Amniotic epithelial cell (primary cell): ENCODE results near the gene TIGD6.
A peak's percentile ranks its signal among the peaks of the same experiment; 100 is the strongest.

Experiments
- DNase-seq: peaks from one replicate; pipeline ENCODE4 v3.0.0-alpha.2; 2010; ENCODE audit warnings: low read depth

The TIGD6 gene

GRCh38 chr5:150016537-150016936 is 16.1 kb upstream of the TIGD6 start:
- DNase-seq, result no peak

DNA sequence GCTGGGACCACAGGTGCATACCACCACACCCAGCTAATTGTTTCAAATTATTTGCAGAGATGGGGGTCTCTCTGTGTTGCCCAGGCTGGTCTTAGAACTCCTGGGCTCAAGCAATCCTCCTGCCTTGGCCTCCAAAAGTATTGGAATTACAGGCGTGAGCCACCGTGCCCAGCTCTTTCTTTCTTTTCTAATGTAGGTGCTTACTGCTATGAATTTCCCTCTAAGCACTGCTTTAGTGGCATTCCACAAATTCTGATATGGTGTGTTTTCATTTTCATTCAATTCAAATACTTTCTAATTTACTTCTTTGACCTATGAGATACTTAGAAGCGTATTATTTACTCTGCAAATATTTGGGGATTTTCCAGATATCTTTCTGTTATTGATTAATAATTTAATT is 15.0 kb upstream of the TIGD6 start:
- DNase-seq, result no peak

- no peak for DNase-seq
These were observed 14.0 kb upstream of the TIGD6 start for GRCh38 chr5:150014456-150014855.

DNA sequence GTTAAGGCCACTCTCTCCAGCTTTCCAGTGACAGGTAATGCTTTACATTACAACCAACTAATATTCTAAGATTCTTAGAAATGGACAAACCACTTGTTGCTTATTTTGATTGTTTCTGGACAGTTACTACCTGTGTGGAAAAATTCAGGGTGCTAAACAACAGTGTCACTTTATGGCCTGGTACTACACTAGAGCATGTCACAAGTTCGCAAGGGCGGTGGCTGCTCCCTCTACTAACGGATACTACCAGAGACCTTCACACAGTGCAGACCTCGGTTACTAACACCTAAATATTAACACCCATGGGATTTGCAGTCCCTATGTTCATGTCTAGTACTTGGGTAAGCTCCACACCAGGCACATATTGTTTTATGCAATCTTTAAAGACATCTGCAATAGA is 13.5 kb upstream of the TIGD6 start:
- DNase-seq, result no peak

DNA sequence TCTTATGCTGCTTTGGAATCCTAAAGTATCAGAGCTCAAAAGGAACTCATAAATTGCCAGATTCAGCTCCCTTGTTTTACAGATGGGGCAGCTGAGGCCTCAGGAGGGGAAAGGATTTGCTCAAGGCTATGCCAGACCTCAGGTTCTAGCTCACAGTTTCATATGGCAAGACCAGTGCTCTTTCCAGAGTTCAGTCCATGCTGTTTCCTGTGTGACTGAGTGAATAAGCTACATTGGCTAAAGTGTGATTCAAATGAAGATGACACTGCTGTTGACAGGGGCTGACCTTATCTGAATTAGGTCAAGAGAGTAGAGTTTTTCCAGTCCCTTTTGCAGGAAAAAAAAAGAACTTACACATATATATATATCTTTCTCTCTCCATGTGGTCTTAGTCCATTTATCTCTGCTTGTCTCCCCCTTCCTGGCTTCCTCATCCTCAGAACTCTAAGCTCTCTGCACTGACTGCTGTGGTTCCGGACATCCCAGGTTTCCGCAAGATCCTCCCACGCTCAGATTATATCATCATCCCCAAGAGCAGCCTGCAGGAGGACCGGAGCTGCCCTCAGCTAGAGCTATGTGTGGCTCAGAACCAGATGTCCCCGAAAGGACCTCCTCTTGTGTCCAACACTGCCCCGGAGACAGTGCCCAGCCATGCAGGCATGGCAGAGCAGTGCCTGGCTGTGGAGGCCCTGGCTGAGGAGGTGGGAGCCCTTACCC is 9.4 kb upstream of the TIGD6 start:
- peak; percentile 77 for DNase-seq

- DNase-seq, result no peak
These were observed 6.6 kb upstream of the TIGD6 start for GRCh38 chr5:150007050-150007449.

- no peak for DNase-seq
These were observed 5.9 kb upstream of the TIGD6 start for GRCh38 chr5:150006318-150006717.

- DNase-seq, result peak; percentile 80
These were observed 1.4 kb upstream of the TIGD6 start for GRCh38 chr5:150001660-150002486.

DNA sequence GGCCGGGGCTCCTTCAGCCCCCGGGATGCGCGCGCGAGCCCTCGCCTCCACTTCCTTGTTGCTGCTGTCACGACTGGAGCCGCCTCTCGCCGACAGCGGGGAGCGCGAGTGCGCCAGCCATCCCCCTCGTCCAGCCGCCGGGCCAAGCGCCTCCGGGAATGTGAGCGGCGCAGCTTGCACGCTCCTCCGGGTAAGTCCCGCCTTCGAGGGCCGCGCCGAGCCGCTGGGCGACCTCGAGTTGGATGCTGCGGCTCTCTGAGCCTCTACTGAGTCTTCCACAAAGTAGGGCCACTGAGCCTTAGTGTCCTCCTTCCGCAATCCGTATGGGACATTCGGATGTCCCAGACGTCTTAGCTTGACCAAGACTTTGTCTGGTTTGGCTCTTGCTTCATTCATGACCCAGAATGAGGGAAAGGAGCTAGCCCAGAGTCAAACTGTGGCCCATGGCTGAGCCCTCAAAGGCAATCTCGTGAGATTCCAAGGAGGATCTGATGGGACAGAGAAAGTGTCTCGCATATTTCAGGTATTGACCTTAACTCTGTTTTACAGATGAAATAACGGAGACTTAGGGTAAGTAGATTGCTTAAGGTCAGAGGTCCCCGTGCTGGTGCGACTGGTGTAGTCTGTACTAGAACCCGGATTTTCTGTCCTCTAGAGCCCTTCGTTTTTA is 671 bp upstream of the TIGD6 start:
- DNase-seq, result peak; percentile 31

GRCh38 chr5:149999866-150000255 is 593 bp downstream of the TIGD6 start:
- no peak for DNase-seq

- DNase-seq, result peak; percentile 26
These were observed 1.1 kb downstream of the TIGD6 start for GRCh38 chr5:149999359-149999758.

- no peak for DNase-seq
These were observed 2.2 kb downstream of the TIGD6 start for GRCh38 chr5:149998281-149998680.

- no peak for DNase-seq
These were observed 4.1 kb downstream of the TIGD6 start for GRCh38 chr5:149996205-149996890.

DNA sequence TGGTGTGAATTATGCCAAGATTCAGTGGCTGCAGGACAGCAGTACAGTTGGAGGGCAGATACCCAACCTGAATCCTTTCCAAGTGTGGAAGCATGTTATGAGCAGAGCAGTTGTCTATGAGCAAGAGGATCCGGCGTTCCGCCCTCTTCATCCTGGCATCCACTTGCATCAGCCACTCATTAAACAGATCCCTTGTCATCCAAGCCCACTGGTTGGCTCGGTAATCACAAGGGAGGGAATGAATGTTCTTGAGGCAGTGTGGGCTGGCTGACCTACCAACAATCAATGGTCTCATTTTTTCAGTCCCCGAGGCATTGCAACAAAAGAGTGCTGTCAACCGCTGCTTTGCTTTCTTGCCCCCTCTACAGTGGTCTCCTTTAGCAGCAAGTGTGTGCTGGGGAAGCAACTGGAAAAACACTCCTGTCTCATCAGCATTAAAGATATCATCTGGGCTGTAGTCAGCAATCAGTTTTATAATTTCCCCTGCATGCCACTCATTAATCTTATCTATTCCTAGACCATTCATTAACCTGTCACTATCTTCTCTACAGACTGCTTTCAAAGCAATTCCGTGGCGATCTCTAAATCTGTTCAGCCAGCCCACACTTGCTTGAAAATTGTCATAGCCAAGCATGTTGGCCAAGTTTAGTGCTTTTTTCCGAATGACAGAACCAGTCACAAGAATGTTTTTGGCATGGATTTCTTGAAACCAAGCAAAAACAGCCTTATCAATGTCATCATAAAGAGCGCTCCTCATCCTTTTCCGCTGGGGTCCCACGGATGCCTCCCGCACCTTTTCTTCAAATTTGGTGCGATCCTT is 4.9 kb downstream of the TIGD6 start:
- no peak for DNase-seq

DNA sequence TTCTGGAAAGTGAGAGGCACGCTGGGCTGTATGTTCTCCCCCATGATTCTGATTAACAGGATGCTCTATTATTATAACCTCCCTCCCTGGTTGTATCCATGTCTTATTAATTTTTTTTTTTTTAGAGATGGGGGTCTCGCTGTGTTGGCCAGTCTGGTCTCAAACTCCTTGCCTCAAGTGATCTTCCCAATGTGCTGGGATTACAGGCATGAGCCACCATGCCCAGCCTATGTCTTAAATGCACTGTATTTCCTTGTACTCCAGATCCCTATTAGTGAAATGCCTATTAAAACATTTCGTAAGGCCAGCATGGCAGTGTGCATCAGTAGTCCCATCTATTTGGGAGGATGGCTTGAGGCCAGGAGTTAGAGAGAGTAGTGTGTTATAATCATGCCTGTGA is 7.0 kb downstream of the TIGD6 start:
- DNase-seq, result no peak

GRCh38 chr5:149990518-149991376 is 9.7 kb downstream of the TIGD6 start:
- peak; percentile 73 for DNase-seq

GRCh38 chr5:149988126-149988525 is 12.3 kb downstream of the TIGD6 start:
- DNase-seq, result no peak

DNA sequence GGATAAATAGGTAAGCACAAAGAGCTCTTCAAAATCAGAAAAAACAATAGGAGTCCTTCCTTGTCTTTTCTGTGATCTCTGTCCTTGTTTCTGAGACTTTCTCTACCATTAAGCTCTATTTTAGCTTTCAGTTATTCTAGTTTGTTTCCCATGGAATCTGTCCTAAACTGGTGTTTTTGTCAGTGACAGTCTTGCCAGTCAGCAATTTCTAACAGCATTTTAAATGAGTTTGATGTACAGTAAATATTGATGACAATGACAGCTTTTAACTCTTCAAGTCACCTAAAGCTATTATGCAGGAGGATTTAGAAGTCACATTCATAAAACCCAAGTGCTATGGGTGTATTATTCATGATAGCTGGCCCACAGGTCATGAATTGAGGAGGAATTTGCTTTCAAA is 17.9 kb downstream of the TIGD6 start:
- no peak for DNase-seq

GRCh38 chr5:149981206-149981605 is 19.2 kb downstream of the TIGD6 start:
- DNase-seq, result no peak

- no peak for DNase-seq
These were observed 20.6 kb downstream of the TIGD6 start for GRCh38 chr5:149979896-149980295.

GRCh38 chr5:149975409-149975808 is 25.0 kb downstream of the TIGD6 start:
- no peak for DNase-seq
